CD4-positive, alpha-beta T cell treated with Interferon gamma for 1 hour (primary cell): ENCODE data around the gene CPSF4.
A peak's percentile ranks its signal among the peaks of the same experiment; 100 is the strongest.
"Not testable (repeated sequence)": the region's sequence is repeated elsewhere in the genome, so short reads cannot be mapped to it uniquely, and the experiment has no call there.

Experiments
- DNase-seq: peaks from one replicate; pipeline ENCODE4 v3.0.0-alpha.2; 2020

CPSF4 gene

DNA sequence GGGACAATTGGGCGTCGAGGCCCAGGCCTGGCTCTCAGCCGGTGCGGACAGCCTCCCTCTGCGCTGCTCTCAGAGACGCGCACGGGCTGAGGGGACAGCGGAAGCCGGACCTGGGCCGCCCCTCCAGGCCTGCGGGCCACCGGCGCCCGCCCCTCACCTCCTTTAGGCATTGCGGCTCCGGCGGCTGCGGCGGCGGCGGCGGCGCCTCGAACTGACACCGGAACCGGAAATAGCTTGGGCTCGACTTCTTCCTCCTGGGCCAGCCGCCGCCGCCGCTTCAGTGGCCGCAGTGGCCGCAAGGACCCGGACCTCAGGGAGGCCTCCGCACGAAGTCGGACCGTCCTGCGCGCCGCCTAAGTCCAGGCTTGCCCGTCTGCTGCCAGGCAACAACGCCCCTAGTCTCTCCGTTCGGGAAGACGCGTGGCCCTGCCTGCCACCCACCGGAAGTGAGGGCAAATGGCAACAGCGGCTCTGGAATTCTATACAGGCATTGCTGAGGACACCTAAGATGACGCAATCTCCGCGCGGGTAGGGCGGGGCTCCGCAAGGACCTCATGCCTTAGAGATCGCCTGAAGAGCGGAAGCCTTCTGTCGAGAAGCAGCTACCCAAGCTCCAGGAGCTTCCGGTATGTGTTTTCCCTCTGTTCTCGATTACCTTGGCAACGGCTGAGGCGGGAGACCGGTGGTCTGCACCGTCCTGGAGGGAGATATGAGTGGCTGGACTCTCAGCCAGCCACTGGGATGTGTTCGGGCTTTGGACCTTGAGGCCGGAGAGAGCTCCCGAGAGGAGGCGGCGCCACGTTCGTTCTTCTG is 30.2 kb upstream of the CPSF4 start, which contains the start of the genes BUD31 and PDAP1:
Gene BUD31 (plus strand): TSS at position 591 of the 813 bp plus-strand sequence. CDS start 2,124 bp downstream, outside the sequence.
Gene PDAP1 (minus strand): TSS at position 219 of the 813 bp plus-strand sequence. CDS start 49 bp downstream, at position 170.
- DNase-seq = peak; percentile 93

DNA sequence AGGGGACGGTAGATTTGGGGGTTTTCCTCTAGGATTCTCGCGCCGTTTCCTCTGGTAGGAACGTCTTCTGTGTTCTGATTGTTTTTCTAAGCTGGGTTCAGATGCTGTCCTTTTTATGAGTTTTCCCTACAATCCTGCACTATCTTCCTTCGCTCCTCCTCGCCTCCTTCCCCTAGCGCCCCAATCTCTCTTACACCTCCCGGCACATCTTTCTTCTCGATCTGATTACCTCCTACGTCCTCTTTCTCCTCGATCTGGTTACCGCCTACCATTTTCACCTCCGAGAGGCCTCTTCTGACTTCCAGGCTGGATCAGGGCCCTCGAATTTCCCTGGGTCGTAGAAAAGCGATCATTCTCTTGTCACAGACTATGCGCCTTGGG is 29.6 kb upstream of the CPSF4 start:
- DNase-seq = no peak

DNA sequence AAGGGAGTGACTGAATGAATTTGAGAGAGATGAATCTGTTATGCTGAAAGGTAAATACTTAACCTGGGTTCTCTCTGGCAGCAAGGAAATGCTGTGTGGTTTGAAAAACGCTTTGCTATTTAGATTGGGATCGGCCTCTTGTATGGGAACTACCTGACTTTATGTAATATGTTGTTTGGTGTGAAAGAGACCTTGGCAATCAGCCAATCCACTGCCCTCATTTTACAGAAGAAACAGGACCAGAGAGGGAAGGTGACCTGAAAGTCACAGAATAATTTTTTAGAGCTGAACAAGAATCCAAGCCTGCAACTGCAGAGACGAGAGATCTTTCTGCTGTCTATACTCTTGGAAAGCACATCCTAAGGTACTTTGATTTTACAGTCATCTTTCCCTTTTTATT is 28.9 kb upstream of the CPSF4 start:
- DNase-seq = no peak

DNA sequence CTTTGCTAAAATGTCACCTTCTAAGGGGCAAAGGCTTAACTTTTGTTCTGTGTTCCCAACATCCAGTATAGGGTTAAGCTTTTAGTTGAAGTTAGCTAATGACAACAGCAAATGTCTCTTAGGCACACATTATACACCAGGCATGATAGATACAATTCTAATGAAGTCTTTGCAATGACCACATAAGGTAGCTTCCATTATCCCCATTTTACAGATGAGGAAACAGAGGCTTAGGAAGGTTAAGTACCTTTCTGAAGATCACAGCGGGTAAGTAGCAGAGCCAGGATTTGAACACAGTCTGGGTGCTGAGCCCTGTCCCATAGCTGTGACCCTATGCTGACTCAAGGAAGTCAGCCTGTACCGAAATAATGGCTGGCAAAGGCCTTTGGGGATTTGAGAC is 28.1 kb upstream of the CPSF4 start:
- DNase-seq = no peak

DNA sequence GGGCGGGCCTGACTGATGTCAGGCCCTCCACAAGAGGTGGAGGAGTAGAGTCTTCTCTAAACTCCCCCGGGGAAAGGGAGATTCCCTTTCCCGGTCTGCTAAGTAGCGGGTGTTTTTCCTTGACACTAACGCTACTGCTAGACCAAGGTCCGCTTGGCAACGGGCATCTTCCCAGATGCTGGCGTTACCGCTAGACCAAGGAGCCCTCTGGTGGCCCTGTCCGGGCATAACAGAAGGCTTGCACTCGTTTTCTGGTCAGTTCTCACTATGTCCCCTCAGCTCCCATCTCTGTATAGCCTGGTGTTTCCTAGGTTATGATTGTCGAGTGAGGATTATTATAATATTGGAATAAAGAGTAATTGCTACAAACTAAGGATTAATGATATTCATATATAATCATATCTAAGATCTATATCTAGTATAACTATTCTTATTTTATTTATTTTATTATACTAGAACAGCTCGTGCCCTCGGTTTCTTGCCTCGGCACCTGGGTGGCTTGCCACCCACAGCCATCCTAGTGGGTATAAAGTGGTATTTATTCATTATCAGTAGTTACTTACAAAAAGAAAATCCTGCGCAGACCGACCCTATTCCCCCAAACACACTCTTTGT is 23.1 kb upstream of the CPSF4 start:
- peak; percentile 19 for DNase-seq

DNA sequence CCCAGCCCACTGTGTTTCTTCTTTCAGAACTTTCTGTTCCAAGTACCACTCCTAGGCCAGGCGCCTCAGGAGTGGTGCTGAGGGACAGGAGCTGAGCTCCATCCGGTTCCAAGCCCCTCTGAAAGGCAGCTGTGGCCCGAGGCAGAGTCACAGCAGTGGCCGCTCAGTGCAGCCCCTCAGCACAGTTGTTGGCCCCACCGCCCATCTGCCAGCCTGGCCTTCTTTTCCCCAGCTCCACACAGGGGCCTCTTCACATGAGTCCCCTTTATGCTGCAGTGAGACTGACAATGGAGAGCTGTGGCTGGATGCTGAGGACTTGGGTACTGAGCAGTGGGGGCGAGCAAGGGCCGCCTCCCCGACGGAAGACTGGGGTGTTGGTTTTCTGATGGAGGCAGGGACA is 20.5 kb upstream of the CPSF4 start:
- no peak for DNase-seq

DNA sequence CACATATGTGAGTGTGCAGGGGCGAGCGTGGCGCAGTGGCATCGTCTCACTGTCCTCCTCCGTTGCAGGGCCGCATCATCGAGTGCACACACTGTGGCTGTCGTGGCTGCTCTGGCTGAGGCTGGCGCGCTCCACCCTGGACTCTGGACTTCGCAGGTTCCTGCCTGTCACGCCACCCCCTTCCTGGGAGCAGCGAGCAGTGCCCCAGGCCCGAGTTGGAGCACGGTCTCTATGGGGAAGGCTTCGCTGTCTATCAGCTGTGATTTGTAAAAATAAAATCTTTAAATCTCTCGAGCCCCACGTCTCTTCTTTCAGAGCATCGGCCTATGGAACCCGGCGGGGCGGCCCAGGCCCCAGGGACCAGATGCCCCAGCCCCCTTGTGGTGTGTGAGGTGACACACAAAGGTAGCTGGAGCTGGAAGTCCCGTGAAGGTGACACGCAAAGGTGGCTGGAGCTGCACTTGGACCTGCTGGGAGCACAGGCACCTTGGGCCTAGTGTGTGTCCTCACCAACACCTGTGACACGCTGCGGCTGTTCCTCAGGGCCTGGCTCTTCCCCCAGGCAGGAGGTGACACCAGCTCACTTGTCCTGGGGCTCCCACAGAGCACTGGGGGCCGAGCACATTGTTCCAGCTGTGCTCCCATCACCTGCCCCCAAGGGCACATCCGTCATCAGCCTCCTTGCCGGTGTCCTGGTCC is 19.3 kb upstream of the CPSF4 start:
- no peak for DNase-seq

DNA sequence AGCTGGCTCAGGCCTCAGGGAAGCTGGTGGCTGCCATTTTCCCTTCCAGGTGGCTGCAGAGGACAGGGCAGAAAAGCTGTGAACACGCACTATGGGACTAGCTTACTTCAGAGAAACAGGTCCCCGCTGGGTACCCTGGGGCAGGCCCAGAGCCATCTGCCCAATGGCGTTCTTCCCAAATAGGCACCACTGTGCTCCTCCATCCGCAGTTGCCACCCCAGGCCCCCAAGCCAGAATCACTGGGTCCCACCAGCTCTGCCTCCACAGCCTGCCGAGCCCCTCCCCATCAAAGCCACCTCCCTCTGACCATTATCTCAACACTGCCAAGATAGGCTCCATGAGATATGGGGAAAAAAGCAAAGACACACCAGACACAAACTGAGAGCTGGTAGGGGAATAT is 18.5 kb upstream of the CPSF4 start:
- no peak for DNase-seq

DNA sequence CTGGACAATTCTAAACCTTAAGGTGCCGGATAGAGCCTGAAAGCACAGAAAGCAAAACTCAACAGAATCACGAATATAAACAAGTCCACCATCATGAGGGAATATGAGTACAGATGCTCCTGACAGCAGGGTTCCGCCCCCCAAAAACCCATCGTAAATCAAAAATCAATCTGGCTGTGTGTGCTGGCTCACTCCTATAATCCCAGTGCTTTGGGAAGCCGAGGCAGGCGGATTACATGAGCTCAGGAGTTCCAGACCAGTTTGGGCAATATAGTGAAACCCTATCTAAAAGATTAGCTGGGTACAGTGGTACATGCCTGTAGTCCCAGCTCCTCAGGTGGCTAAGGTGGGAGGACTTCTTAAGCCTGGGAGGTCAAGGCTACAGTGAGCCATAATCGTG is 17.8 kb upstream of the CPSF4 start:
- no peak for DNase-seq

DNA sequence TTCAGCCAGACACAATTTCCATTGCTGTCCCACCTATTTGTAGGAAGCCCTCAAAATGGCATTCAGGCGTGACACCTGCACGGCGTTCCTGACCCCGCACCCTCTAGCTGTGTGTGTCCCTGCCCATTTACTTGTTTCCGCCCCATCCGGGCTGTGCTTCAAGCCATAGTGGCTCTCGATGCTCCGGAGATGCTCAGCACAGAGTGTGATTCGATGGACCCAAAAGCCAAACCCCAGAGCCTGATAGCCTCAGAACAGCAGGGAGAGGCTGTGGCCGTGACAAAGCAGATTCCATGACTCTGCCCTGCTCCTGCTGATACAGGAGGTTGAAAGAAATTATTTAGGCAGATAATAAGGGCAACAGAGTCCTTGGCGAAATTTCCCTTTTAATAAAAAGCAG is 16.6 kb upstream of the CPSF4 start:
- DNase-seq = no peak

DNA sequence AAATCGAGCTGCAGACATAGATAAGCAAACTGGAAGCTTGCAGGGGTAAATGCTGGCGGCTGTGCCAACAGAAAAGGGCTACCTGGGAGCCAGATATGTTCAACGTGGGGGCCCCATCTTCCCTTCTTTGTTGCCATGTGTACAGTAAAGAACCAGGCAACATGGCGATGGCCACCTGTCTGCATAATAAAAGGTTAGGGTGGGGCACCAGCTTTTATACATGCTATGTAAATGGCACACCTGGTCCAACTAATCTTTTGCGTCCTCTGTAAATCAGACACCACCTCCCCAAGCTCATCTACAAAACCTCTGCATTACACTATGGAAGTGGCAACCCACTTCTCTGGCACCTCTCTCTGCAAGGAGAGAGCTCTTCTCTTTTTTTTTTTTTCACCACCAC is 16.1 kb upstream of the CPSF4 start:
- no peak for DNase-seq

DNA sequence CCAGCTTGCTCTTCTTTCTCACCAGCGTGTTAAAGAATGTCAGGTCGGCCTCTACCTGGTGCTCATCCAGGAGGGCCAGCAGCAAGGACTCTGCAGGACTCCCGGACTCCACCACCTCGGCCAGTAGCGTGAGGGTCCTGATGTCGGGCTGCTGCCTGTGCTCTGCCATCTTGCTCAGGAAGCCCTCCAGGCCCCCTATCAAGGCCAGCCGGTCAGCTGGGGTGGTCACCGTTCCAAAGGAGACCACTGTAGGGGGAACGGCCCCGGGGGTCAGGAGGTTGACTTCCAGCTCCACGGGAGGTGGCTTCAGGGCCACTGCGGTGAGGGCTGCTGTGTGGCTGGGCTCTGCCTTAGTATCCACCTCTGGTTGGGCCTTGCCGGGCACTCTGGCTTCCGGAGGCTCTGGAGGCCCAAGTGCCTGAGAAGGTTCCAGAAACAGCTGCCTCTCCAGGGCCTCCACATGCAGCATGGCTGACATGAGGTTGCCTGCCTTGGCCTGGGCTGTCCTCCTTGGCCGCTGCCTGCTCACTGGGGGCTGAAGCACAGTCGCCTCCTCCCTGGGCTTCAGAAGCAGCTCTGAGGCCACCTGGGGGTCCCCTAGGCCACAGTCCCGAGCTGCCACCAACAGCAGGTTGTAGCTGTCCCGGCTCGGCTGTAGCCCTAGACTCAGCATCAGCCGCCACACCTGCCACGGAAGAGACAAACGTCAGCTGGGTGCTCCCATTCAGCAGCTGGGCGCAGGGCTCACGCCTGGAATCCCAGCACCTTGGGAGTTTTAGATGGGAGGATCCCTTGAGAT is 13.6 kb upstream of the CPSF4 start:
- DNase-seq = no peak

DNA sequence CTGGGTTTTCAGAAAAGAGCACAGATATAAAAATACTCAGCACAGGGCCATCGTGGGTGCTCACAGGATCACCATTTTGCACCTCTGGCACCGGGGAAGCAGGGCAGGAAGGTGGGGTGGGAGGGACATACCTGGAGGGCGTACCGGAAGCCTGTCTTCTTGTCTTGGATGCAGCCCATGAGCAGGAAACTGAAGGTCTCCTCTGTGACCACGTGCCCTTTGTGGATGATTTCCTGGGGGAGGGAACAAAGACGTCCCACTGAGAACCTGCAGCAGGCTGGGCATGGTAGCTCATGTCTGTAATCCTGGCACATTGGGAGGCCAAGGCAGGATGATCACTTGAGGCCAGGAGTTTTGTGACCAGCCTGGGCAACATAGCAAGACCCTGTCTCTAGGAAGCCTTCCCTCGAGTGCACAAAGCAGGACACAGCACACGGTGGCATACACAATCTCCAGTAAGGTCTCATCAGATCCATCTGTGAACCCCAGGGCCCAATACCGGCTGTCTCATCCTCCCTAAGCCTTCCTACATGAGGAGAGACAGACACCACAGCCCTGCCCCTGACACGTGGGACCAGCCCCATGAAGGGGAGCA is 9.7 kb upstream of the CPSF4 start:
- DNase-seq = no peak

DNA sequence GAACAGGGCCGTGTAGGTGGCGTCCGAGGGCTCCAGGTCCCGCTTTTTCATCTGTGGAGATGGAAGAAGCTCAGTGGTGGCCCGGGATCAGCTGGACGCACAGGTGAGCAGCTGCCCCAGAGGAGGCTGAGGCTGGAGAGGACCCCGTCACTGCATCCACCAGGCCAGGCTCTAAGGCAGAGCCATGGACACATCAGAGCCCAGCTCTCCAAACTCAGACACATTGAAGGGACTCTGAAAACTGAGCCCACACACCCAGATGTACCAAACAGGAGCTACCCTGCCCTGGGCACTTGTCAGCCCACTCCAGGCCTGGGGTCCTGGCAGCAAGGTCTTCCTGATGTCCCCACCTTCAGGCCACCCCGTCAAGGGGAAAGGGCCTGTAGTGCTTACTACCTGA is 9.0 kb upstream of the CPSF4 start:
- no peak for DNase-seq

DNA sequence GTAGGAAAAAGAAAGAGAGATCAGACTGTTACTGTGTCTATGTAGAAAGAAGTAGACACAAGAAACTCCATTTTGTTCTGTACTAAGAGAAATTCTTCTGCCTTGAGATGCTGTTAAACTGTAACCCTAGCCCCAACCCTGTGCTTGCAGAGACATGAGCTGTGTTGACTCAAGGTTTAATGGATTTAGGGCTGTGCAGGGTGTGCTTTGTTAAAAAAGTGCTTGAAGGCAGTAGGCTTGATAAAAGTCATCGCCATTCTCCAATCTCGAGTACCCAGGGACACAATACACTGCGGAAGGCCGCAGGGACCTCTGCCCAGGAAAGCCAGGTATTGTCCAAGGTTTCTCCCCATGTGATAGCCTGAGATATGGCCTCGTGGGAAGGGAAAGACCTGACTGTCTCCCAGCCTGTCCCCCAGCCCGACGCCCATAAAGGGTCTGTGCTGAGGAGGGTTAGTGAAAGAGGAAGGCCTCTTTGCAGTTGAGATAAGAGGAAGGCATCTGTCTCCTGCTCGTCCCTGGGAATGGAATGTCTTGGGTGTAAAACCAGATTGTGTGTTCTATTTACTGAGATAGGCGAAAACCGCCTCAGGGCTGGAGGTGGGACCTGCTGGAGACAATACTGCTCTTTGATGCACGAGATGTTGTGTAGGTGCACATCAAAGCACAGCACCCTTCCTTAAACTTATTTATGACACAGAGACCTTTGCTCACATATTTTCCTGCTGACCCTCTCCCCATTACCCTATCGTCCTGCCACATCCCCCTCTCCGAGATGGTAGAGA is 6.8 kb upstream of the CPSF4 start:
- DNase-seq = not testable (repeated sequence)

DNA sequence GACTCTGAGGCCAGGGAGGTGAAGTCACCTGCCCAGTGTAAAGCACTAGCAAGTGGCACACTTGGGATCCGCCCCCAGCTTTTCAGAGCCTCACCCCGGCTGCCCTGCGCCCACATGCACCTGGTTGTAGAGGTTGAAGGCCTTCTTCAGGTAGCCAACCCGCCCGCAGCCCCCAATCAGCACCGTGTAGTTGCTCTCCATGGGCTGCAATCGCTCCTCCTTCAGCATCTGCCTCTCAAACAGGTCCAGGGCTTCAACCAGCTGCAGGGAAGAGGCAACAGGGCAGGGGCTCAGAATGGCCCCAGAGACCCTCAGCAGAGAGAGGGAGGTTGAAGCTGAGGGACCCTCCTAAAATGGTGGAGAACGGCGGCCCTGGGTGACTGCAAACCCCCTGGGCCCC is 5.6 kb upstream of the CPSF4 start:
- no peak for DNase-seq

DNA sequence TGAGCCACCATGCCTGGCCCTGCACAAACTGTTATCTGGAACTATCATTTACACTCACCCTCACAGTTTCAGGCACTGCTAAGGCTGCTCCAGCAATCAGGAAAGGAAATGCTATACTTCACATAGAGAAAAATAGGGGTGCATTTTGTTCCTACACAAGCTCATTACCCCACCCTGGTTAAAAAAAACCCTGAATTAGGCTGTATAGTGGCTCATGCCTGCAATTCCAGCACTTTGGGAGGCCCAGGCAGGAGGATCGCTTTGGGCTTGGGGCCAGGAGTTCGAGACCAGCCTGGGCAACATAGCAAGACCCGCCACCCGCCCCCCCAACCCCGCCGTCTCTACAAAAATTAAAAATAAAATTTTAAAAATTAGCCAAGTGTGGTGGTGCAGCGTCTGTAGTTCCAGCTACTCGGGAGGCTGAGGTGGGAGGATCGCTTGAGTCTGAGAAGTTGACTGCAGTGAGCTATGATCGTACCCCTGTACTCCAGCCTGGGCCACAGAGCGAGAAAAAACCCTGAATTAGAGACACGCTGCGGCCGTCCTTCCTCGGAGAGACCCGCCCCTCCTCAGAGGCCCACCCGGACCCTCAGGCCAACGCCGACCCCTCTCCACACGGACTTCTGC is 684 bp upstream of the CPSF4 start:
- no peak for DNase-seq

DNA sequence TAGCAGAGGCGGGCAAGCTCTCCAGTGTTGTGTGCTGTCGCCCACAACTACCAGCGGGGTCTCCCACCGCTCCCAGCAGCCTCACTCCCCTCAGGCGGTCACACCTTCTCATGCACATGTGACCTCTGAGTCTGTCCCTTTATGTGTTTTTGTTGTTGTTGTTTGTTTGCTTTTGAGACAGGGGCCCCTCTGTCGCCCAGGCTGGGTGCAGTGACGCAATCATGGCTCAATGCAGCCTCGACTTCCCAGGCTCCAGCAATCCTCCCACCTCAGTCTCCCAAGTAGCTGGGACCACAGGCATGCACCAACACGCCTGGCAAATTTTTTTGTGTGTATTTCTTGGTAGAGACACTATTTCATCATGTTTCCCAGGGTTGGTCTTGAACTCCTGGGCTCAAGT is 1.5 kb downstream of the CPSF4 start:
- DNase-seq = no peak

DNA sequence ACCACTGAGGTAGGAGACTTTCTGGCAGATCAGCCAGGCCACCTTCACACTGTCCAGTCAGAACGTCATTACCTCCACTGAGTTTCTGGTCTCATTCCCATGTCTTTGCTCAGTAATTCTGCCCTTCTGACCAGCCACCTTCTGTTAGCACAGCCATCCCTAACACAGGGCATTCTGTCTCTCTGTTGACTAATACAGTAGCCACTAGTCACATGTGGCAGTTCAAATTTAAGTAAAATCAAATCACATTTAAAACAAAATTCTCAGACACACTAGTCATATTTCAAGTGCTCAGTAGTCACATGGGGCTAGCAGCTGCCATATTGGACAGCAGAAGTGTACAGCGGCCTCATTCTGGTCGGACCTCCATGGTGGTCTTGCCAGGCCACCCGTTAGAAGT is 7.4 kb downstream of the CPSF4 start:
- DNase-seq = no peak

DNA sequence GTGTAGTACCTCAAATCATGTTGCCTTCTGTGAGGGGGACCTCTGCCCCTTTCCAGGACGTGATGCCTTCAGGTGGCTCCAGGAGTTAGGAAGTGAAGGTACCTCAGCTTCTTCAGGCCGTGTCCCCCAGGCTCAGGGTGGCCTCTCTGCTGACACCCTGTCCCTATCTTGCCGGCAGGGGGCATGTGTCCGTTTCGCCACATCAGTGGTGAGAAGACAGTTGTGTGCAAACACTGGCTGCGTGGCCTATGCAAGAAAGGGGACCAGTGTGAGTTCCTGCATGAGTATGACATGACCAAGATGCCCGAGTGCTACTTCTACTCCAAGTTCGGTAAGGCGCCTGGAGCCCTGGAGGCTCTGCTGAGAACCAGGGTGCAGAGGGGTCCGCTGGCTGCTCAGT is 9.2 kb downstream of the CPSF4 start:
- no peak for DNase-seq

DNA sequence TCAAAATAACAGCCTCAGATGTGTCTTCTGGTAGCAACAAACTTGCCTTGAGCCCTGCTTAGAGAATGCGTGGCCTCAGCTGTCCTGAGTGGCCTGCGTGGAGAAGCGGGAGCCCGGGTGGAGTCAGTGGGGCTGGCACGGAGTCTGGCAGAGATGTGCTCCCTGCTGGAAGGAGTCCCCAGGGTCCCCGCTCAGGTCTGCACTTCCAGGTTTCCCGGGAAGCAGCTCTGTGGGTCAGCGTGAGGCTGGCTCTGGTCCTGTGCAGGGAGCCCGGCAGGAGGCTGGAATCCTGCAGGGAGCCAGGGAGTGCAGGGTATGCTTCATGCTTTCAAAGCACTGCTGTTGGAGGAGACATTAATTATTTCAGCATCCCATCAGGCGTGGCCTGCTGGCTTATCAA is 10.1 kb downstream of the CPSF4 start:
- no peak for DNase-seq
